ENCODE results near the gene ASCL4. TPM values are rescaled to one million over a fixed set of nuclear protein-coding genes. Genes with fewer than 3 reads are reported as not detected.

ASCL4 gene
- total RNA-seq, 2 donors from 2014 or later: not detected

Other genes starting within 250 kb of the ASCL4 start
- 10 to 100 TPM; 47.4 to 56.8 TPM for gene PWP1, start 88.9 kb upstream of the ASCL4 start, total RNA-seq
- gene PRDM4, start 13.6 kb upstream of the ASCL4 start, total RNA-seq: 10 to 100 TPM; 27.0 to 36.9 TPM